ENCODE data around the gene OR5K3.

OR5K3 gene

DNA sequence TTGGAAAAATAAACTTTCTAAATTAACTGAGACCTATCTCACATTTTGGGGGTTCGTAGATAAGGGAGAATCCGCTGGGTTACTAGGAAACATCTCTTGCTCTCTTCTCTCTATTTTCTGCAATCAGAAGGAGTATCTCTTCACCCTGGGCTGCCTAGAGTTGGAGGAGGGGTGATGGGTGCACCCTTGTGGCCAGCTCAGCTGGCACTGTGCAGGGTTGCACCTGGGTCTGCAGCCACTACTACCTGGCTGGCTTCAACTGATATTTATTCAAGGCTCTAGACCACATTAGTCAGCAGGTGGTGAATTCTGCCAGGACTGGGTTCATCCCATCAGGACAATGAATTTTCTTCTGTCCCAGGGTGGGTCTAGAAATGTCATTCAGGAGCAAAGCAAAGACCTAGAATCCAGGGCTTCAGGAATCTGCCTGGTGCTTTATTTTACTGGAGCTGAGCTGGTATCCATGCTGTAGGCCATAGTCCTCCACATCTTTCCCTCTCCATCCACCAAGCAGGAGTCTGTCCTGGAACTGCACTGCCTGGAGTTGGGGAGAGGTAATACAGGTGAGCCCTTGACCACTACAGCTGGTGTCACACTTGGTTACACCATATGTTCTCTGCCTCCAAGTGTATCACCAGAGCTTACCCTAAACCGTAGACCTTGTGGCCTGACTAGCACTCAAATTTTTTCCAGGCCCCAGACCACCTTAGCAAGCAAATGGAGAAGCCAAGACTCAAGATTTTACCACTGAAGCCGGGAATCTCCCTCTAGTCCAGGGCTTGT is 22.8 kb upstream of the OR5K3 start:
- ChIA-PET POLR2A (no interaction called here), CTCF (no interaction called here)
- no peak overlapping the region for H3K4me3 ChIP-seq (ENCODE audit: low read depth, low read length)
- H3K36me3 ChIP-seq (ENCODE audit: control insufficient read depth in 2 of 2, insufficient read depth in 1 of 2, low read length in 2 of 2): no peaks in the 10 kb centered on the region
- H3K4me1 ChIP-seq (ENCODE audit: control insufficient read depth, insufficient read depth, low read length): no peaks in the 10 kb centered on the region
- no peak overlapping the region for H3K27ac ChIP-seq (ENCODE audit: extremely low read depth, low read depth, low read length)
- no peak for TF ChIP-seq ZNF747 (tag by site-specific recombination; IDR thresholded peaks at IDR 0.05)
- TF ChIP-seq, protein P1, sequence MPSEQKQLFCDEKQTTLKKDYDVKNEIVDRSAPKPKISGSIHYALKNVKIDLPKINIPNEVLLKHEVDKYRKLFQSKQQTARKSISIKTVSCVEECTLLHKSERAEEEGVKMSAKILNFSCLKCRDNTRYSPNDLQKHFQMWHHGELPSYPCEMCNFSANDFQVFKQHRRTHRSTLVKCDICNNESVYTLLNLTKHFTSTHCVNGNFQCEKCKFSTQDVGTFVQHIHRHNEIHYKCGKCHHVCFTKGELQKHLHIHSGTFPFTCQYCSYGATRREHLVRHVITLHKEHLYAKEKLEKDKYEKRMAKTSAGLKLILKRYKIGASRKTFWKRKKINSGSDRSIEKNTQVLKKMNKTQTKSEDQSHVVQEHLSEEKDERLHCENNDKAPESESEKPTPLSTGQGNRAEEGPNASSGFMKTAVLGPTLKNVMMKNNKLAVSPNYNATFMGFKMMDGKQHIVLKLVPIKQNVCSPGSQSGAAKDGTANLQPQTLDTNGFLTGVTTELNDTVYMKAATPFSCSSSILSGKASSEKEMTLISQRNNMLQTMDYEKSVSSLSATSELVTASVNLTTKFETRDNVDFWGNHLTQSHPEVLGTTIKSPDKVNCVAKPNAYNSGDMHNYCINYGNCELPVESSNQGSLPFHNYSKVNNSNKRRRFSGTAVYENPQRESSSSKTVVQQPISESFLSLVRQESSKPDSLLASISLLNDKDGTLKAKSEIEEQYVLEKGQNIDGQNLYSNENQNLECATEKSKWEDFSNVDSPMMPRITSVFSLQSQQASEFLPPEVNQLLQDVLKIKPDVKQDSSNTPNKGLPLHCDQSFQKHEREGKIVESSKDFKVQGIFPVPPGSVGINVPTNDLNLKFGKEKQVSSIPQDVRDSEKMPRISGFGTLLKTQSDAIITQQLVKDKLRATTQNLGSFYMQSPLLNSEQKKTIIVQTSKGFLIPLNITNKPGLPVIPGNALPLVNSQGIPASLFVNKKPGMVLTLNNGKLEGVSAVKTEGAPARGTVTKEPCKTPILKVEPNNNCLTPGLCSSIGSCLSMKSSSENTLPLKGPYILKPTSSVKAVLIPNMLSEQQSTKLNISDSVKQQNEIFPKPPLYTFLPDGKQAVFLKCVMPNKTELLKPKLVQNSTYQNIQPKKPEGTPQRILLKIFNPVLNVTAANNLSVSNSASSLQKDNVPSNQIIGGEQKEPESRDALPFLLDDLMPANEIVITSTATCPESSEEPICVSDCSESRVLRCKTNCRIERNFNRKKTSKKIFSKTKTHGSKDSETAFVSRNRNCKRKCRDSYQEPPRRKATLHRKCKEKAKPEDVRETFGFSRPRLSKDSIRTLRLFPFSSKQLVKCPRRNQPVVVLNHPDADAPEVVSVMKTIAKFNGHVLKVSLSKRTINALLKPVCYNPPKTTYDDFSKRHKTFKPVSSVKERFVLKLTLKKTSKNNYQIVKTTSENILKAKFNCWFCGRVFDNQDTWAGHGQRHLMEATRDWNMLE (tag by site-specific recombination; conservative IDR thresholded peaks at IDR 0.05; ENCODE audit: low read depth): no peak
- TF ChIP-seq HOXA7 (CRISPR knock-in tag; IDR thresholded peaks at IDR 0.05; ENCODE audit: borderline replicate concordance): no peak
- no peak for TF ChIP-seq ZNF544 (tag by site-specific recombination; IDR thresholded peaks at IDR 0.05)
- TF ChIP-seq ZNF677 (tag by site-specific recombination; IDR thresholded peaks at IDR 0.05): no peak
- TF ChIP-seq, protein P2, sequence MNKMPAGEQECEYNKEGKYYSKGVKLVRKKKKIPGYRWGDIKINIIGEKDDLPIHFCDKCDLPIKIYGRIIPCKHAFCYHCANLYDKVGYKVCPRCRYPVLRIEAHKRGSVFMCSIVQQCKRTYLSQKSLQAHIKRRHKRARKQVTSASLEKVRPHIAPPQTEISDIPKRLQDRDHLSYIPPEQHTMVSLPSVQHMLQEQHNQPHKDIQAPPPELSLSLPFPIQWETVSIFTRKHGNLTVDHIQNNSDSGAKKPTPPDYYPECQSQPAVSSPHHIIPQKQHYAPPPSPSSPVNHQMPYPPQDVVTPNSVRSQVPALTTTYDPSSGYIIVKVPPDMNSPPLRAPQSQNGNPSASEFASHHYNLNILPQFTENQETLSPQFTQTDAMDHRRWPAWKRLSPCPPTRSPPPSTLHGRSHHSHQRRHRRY (tag by site-specific recombination; IDR thresholded peaks at IDR 0.05): no peak
- TF ChIP-seq, protein P3, sequence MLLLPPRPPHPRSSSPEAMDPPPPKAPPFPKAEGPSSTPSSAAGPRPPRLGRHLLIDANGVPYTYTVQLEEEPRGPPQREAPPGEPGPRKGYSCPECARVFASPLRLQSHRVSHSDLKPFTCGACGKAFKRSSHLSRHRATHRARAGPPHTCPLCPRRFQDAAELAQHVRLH (tag by site-specific recombination; IDR thresholded peaks at IDR 0.05): no peak
- no peak for TF ChIP-seq SETDB1 (IDR thresholded peaks at IDR 0.05; ENCODE audit: insufficient read length, low read length)
- TF ChIP-seq ZBTB48 (tag by site-specific recombination; IDR thresholded peaks at IDR 0.05): no peak
- no peak for TF ChIP-seq ZNF132 (tag by site-specific recombination; IDR thresholded peaks at IDR 0.05; ENCODE audit: borderline replicate concordance)
- TF ChIP-seq ZNF501 (tag by site-specific recombination; IDR thresholded peaks at IDR 0.05): no peak
- TF ChIP-seq GFI1B (tag by site-specific recombination; IDR thresholded peaks at IDR 0.05): no peak
- H3K9me3 ChIP-seq (ENCODE audit: control insufficient read depth, insufficient read depth, low read depth, low read length): no peaks in the 10 kb centered on the region

DNA sequence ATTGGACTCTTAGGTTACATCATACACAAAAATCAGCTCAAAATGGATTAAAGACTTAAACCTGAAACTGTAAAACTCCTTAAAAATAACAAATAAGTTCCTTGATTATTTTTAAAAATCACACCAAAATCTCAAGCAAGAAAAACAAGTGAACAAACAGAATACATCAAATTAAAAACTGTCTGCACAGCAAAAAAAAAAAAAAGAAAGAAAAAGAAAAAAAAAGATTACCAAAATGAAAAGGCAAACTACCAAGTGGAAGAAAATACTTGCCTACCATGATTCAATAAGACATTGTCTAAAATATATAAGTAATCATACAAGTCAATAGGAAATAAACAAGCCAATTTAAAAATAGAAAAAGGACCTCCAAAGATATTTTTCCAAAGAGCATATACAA is 19.3 kb upstream of the OR5K3 start:
- Histone ChIP-seq H3K27ac (ENCODE audit: extremely low read depth, low read depth, low read length) (no peak overlapping the region), H3K9me3 (ENCODE audit: control insufficient read depth, insufficient read depth, low read depth, low read length) (no peaks in the 10 kb centered on the region), H3K36me3 (ENCODE audit: control insufficient read depth in 2 of 2, insufficient read depth in 1 of 2, low read length in 2 of 2) (no peaks in the 10 kb centered on the region), H3K4me1 (ENCODE audit: control insufficient read depth, insufficient read depth, low read length) (no peaks in the 10 kb centered on the region), H3K4me3 (ENCODE audit: low read depth, low read length) (no peak overlapping the region)
- ChIA-PET POLR2A (no interaction called here), CTCF (no interaction called here)
- no peak for TF ChIP-seq BCL11A (tag by site-specific recombination; IDR thresholded peaks at IDR 0.05; ENCODE audit: low read depth)
- no peak for TF ChIP-seq ZNF37A (tag by site-specific recombination; IDR thresholded peaks at IDR 0.05)
- TF ChIP-seq, protein P4, sequence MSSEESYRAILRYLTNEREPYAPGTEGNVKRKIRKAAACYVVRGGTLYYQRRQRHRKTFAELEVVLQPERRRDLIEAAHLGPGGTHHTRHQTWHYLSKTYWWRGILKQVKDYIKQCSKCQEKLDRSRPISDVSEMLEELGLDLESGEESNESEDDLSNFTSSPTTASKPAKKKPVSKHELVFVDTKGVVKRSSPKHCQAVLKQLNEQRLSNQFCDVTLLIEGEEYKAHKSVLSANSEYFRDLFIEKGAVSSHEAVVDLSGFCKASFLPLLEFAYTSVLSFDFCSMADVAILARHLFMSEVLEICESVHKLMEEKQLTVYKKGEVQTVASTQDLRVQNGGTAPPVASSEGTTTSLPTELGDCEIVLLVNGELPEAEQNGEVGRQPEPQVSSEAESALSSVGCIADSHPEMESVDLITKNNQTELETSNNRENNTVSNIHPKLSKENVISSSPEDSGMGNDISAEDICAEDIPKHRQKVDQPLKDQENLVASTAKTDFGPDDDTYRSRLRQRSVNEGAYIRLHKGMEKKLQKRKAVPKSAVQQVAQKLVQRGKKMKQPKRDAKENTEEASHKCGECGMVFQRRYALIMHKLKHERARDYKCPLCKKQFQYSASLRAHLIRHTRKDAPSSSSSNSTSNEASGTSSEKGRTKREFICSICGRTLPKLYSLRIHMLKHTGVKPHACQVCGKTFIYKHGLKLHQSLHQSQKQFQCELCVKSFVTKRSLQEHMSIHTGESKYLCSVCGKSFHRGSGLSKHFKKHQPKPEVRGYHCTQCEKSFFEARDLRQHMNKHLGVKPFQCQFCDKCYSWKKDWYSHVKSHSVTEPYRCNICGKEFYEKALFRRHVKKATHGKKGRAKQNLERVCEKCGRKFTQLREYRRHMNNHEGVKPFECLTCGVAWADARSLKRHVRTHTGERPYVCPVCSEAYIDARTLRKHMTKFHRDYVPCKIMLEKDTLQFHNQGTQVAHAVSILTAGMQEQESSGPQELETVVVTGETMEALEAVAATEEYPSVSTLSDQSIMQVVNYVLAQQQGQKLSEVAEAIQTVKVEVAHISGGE (tag by site-specific recombination; conservative IDR thresholded peaks at IDR 0.05; ENCODE audit: low read depth): no peak
- no peak for TF ChIP-seq ZNF843 (tag by site-specific recombination; IDR thresholded peaks at IDR 0.05)
- TF ChIP-seq ZNF366 (tag by site-specific recombination; conservative IDR thresholded peaks at IDR 0.05): no peak
- no peak for TF ChIP-seq ZNF239 (tag by site-specific recombination; IDR thresholded peaks at IDR 0.05)
- no peak for TF ChIP-seq OSR2 (tag by site-specific recombination; IDR thresholded peaks at IDR 0.05)
- TF ChIP-seq ZNF423 (tag by site-specific recombination; IDR thresholded peaks at IDR 0.05): no peak
- no peak for TF ChIP-seq ZFHX2 (tag by site-specific recombination; conservative IDR thresholded peaks at IDR 0.05)

Measured in HEK293 (cell line).